H9 (cell line): ENCODE measurements around the gene SCNN1B. TPM values are rescaled to one million over a fixed set of nuclear protein-coding genes. Genes with fewer than 3 reads are reported as not detected.

Experiments used
- DNase-seq: peaks from one replicate; pipeline ENCODE4 v3.0.0-alpha.2; 2017
- H2AFZ ChIP-seq: one replicate; pipeline ENCODE4 v1.6.1; 2013; ENCODE audit warnings: mild to moderate bottlenecking, low read length, control low read depth, moderate library complexity
- H2AK5ac ChIP-seq: 2 replicates; pipeline ENCODE4 v1.6.1; 2013; ENCODE audit warnings: low read length, control low read depth, mixed read lengths; ENCODE audit not compliant: insufficient read length
- H2BK120ac ChIP-seq: one replicate; pipeline ENCODE4 v1.6.1; 2013; ENCODE audit warnings: low read depth, mild to moderate bottlenecking, low read length, control low read depth, inconsistent platforms; ENCODE audit not compliant: poor library complexity, severe bottlenecking
- H2BK12ac ChIP-seq: 2 replicates; pipeline ENCODE4 v1.6.1; 2013; ENCODE audit warnings: low read length, control low read depth, mixed read lengths, low read depth; ENCODE audit not compliant: insufficient read length
- H2BK15ac ChIP-seq: 2 replicates; pipeline ENCODE4 v1.6.1; 2013; ENCODE audit warnings: low read depth, low read length, control low read depth
- H2BK20ac ChIP-seq: one replicate; pipeline ENCODE4 v1.6.1; 2013; ENCODE audit warnings: low read depth, mild to moderate bottlenecking, low read length, control low read depth, inconsistent platforms; ENCODE audit not compliant: poor library complexity, severe bottlenecking
- H2BK5ac ChIP-seq: 2 replicates; pipeline ENCODE4 v1.6.1; 2013; ENCODE audit warnings: low read length, control low read depth, mixed read lengths; ENCODE audit not compliant: insufficient read length
- H3K14ac ChIP-seq: 2 replicates; pipeline ENCODE4 v1.6.1; 2013; ENCODE audit warnings: low read length, control low read depth; ENCODE audit not compliant: insufficient read depth
- H3K18ac ChIP-seq: 2 replicates; pipeline ENCODE4 v1.6.1; 2013; ENCODE audit warnings: low read depth, mild to moderate bottlenecking, mixed read lengths, low read length, control low read depth; ENCODE audit not compliant: insufficient read length
- H3K23ac ChIP-seq: 2 replicates; pipeline ENCODE4 v1.6.1; 2013; ENCODE audit warnings: low read length, control low read depth, mixed read lengths, low read depth; ENCODE audit not compliant: insufficient read length
- H3K23me2 ChIP-seq: 2 replicates; pipeline ENCODE4 v1.6.1; 2013; ENCODE audit warnings: low read depth, mild to moderate bottlenecking, mixed read lengths, low read length, control low read depth; ENCODE audit not compliant: insufficient read length, poor library complexity, severe bottlenecking
- H3K27ac ChIP-seq: 2 replicates; pipeline ENCODE4 v1.5.1; 2013; ENCODE audit warnings: low read length, control low read depth, mixed read lengths, low read depth; ENCODE audit not compliant: insufficient read length
- H3K27me3 ChIP-seq: 2 replicates; pipeline ENCODE4 v1.6.1; 2013; ENCODE audit warnings: low read length, control low read depth, inconsistent platforms; ENCODE audit not compliant: insufficient read depth
- H3K4ac ChIP-seq: 2 replicates; pipeline ENCODE4 v1.6.1; 2013; ENCODE audit warnings: low read depth, mild to moderate bottlenecking, control low read depth, inconsistent platforms, low read length, moderate library complexity
- H3K4me1 ChIP-seq: 2 replicates; pipeline ENCODE4 v1.6.1; 2013; ENCODE audit warnings: low read length, control low read depth, inconsistent platforms; ENCODE audit not compliant: insufficient read depth
- H3K4me2 ChIP-seq: 2 replicates; pipeline ENCODE4 v1.6.1; 2013; ENCODE audit warnings: low read length, control low read depth, mixed read lengths; ENCODE audit not compliant: insufficient read length, insufficient read depth
- H3K56ac ChIP-seq: 2 replicates; pipeline ENCODE4 v1.6.1; 2013; ENCODE audit warnings: low read depth, mild to moderate bottlenecking, mixed read lengths, low read length, control low read depth; ENCODE audit not compliant: insufficient read length
- H3K79me1 ChIP-seq: 2 replicates; pipeline ENCODE4 v1.6.1; 2013; ENCODE audit warnings: low read depth, mild to moderate bottlenecking, moderate library complexity, low read length, control low read depth, inconsistent platforms; ENCODE audit not compliant: insufficient read depth, poor library complexity, severe bottlenecking
- H3K79me2 ChIP-seq: 2 replicates; pipeline ENCODE4 v1.6.1; 2013; ENCODE audit warnings: low read length, control low read depth, inconsistent platforms; ENCODE audit not compliant: insufficient read depth
- H3K9ac ChIP-seq: 2 replicates; pipeline ENCODE4 v1.6.1; 2013; ENCODE audit warnings: low read length, control low read depth, mixed read lengths; ENCODE audit not compliant: insufficient read length; ENCODE audit errors: extremely low read depth
- H3K9me3 ChIP-seq: one replicate; pipeline ENCODE4 v1.6.1; 2013; ENCODE audit warnings: low read depth, low read length, inconsistent platforms; ENCODE audit not compliant: control insufficient read depth
- H3T11ph ChIP-seq: one replicate; pipeline ENCODE4 v1.6.1; 2013; ENCODE audit warnings: mild to moderate bottlenecking, low read length, control low read depth, inconsistent platforms
- H4K20me1 ChIP-seq: one replicate; pipeline ENCODE4 v1.6.1; 2013; ENCODE audit not compliant: control insufficient read depth, insufficient read length, insufficient read depth
- H4K5ac ChIP-seq: 2 replicates; pipeline ENCODE4 v1.6.1; 2013; ENCODE audit warnings: low read depth, mild to moderate bottlenecking, mixed read lengths, low read length, control low read depth; ENCODE audit not compliant: insufficient read length
- H4K8ac ChIP-seq: replicated peaks from 2 replicates; pipeline ENCODE4 v1.6.1; 2013; ENCODE audit warnings: low read length, control low read depth, mixed read lengths, low read depth; ENCODE audit not compliant: insufficient read length
- H4K91ac ChIP-seq: 2 replicates; pipeline ENCODE4 v1.6.1; 2013; ENCODE audit warnings: low read depth, mild to moderate bottlenecking, moderate library complexity, mixed read lengths, low read length, control low read depth; ENCODE audit not compliant: insufficient read length
- H3K27ac Mint-ChIP-seq, 3 experiments: 2 replicates in 2 of 3; 3 replicates in 1 of 3; pipeline ENCODE4 v1.8.0; 2020 to 2021; ENCODE audit warnings: mixed read lengths in 3 of 3, mild to moderate bottlenecking in 1 of 3, moderate library complexity in 1 of 3
- H3K27me3 Mint-ChIP-seq: 2 replicates; pipeline ENCODE4 v1.8.0; 2021; ENCODE audit warnings: low read depth, mild to moderate bottlenecking, moderate library complexity, mixed read lengths
- H3K36me3 Mint-ChIP-seq, 3 experiments: 2 replicates in 2 of 3; 3 replicates in 1 of 3; pipeline ENCODE4 v1.8.0; 2020 to 2021; ENCODE audit warnings: low read depth in 3 of 3, mixed read lengths in 3 of 3; ENCODE audit not compliant: insufficient read depth in 1 of 3
- H3K4me1 Mint-ChIP-seq, 2 experiments: 2 replicates each; pipeline ENCODE4 v1.8.0; 2020; ENCODE audit warnings: mixed read lengths in 2 of 2
- H3K4me3 Mint-ChIP-seq, 2 experiments: 2 replicates in 1 of 2; 3 replicates in 1 of 2; pipeline ENCODE4 v1.8.0; 2020 to 2021; ENCODE audit warnings: mild to moderate bottlenecking in 2 of 2, mixed read lengths in 2 of 2, moderate library complexity in 1 of 2
- H3K9me3 Mint-ChIP-seq, 2 experiments: 2 replicates in 1 of 2; 3 replicates in 1 of 2; pipeline ENCODE4 v1.8.0; 2020; ENCODE audit warnings: mild to moderate bottlenecking in 2 of 2, mixed read lengths in 2 of 2, moderate library complexity in 1 of 2
- WGBS: extraction: QIAGEN DNeasy Blood & Tissue Kit; methylation state at CpG from one replicate; pipeline ENCODE4 v1.1.7; 2013; ENCODE audit warnings: missing lambda C conversion rate, low lambda C conversion rate, mixed read lengths; ENCODE audit not compliant: insufficient read length; ENCODE audit errors: extremely low coverage; 5-methylcytosine and 5-hydroxymethylcytosine counted together
- total RNA-seq: library from RNA; stranded (reverse); gene quantifications from 2 replicates; pipeline ENCODE4 v1.2.1, GENCODE V29; 2021
- TF ChIP-seq, protein P1 (sequence below): fragments of 200-600 bp; sonication (generic); conservative IDR thresholded peaks from 3 replicates; pipeline ENCODE4 v1.8.0; 2021; ENCODE audit warnings: antibody characterized with exemption, mild to moderate bottlenecking

The SCNN1B gene
- total RNA-seq, 1 experiment from 2014 or later, result 0.11 TPM

DNA sequence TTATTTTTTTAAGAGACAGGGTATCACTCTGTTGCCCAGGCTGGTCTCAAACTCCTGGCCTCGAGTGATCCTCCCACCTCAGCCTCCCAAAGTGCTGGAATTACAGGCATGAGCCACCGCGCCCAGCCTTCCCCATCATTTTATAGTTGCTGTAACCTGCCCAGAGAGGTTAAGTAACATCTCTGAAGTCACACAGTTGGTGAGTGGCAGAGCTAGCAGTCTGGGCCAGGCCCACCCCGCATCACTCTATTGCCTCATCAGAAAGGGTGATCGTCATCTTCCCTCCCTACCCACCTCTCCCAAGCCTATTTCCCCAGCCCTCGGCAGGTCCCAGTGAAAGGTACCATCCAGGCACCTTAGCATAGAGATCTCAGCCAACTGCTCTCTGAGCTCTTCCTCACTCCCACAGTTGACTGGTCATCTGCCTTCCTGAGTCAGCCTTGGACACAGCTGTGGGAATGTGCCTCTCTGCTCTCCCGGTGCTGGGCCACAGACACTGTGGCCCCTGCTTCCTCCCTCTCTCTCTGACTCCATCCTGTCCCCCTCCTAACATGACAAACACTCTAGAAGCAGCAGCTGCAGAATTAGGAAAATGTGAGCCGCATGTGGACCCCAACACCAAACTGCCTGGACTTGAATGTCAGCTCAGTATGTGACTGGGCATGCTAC lies 57.1 kb downstream of the SCNN1B start:
- no peak overlapping the region; a peak in 1 of 7 replicates for H3K27ac Mint-ChIP-seq
- Histone ChIP-seq H3K18ac (no peak overlapping the region), H4K8ac (no peak overlapping the region), H3K14ac (no peak overlapping the region), H2BK12ac (no peak overlapping the region), H3K79me2 (no peaks in the 10 kb centered on the region), H3K27ac (no peak overlapping the region), H3K79me1 (no peaks in the 10 kb centered on the region), H2AFZ (no peak overlapping the region), H3K4me2 (no peak overlapping the region), H2BK120ac (no peak overlapping the region), H3T11ph (no peak overlapping the region), H2BK20ac (no peak overlapping the region), H4K91ac (no peak overlapping the region), H3K56ac (no peak overlapping the region), H2BK5ac (no peak overlapping the region), H3K9me3 (no peaks in the 10 kb centered on the region), H3K4ac (no peak overlapping the region), H4K5ac (no peak overlapping the region), H3K4me1 (no peaks in the 10 kb centered on the region), H3K23me2 (no peaks in the 10 kb centered on the region), H3K9ac (no peak overlapping the region), H3K27me3 (no peaks in the 10 kb centered on the region), H2BK15ac (no peak overlapping the region), H3K23ac (no peak overlapping the region), H4K20me1 (no peaks in the 10 kb centered on the region), H2AK5ac (no peak overlapping the region)
- H3K4me1 Mint-ChIP-seq, result 0 out of 4 replicates have a peak, but pooled peaks cover 0 to 2% of the 10 kb centered on the region in 2 experiments
- TF ChIP-seq, protein P1, sequence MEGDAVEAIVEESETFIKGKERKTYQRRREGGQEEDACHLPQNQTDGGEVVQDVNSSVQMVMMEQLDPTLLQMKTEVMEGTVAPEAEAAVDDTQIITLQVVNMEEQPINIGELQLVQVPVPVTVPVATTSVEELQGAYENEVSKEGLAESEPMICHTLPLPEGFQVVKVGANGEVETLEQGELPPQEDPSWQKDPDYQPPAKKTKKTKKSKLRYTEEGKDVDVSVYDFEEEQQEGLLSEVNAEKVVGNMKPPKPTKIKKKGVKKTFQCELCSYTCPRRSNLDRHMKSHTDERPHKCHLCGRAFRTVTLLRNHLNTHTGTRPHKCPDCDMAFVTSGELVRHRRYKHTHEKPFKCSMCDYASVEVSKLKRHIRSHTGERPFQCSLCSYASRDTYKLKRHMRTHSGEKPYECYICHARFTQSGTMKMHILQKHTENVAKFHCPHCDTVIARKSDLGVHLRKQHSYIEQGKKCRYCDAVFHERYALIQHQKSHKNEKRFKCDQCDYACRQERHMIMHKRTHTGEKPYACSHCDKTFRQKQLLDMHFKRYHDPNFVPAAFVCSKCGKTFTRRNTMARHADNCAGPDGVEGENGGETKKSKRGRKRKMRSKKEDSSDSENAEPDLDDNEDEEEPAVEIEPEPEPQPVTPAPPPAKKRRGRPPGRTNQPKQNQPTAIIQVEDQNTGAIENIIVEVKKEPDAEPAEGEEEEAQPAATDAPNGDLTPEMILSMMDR, result no peak
- no peaks in the 10 kb centered on the region for H3K36me3 Mint-ChIP-seq
- no peaks in the 10 kb centered on the region for H3K9me3 Mint-ChIP-seq
- no peak overlapping the region for H3K4me3 Mint-ChIP-seq
- H3K27me3 Mint-ChIP-seq, result no peaks in the 10 kb centered on the region
- no CpG with 5 or more reads among the region's 8 CpGs for WGBS
- DNase-seq, result no peak
